ENCODE results near the gene USP47. TPM values are rescaled to one million over a fixed set of nuclear protein-coding genes. Genes with fewer than 3 reads are reported as not detected.

The USP47 gene
- total RNA-seq, 5 donors from 2014 or later (not counting 1 experiment from before 2014, with no cell fraction given): 49.3 to 77.6 (median 58.6) TPM

DNA sequence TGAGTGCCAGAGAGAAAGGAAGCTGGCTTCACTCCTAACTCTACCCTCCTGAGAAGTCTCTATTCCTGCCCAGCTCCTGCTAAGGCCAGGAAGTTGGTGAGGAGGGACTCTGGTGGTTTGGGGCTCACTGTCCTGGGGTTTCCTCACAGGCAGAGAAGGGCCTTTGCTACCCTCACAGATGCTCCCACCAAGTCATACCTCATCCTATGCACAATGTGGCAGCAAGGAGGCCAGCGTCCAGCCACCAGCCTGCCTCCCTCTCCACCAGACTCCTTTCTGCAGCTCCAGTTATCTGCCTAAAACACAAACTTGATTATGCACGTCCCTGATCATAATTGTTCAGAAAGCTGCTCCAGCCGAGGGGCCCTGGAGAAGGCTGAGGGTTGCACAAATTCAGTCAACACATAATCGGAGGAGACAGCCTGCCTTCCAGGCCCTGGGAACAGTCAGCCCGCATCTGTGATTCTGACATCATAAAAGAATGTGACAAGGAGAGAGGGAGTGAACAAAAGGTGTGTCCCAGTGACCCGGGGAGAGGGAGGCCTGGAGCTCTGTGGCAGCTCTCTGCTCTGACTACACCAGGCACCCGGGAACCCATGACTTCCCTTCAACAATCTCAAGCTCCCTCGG lies 137.8 kb downstream of the USP47 start:
- CTCF ChIA-PET: interaction anchor here in 1 of 2 donors (0.9 kb wide), 1 partner anchor 11 kb away, joined by 3 read pairs; no protein-coding TSS in a partner anchor

DNA sequence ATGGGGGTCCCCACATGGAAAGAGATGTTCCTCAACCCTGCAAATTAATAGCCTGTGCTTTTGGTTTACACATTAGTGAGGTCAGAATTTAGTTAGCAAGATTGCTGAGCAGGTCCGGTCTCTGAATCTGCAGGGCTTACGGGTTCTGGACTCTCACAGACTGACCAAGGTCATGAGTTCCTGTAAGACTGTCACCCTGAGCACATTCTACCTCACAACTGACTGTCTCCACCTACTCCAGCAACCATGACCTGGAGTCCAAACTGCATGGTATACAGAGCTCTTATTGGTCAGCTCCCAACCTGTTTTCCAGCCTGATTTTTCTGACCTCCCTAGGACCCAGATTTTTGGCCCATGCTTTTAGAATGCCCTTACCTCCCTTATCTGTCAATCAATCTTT lies 138.4 kb downstream of the USP47 start:
- Histone ChIP-seq H3K27ac (ENCODE audit: low read length) (no peak overlapping the region), H3K4me1 (ENCODE audit: control insufficient read depth in 1 of 2, extremely low read depth in 1 of 2, insufficient read depth in 2 of 2, low read length in 2 of 2) (peaks cover 0 to 3% of the 10 kb centered on the region in 2 experiments), H3K4me3 (ENCODE audit: control insufficient read depth in 1 of 2, extremely low read depth in 1 of 2, low read length in 1 of 2) (no peak overlapping the region), H3K36me3 (ENCODE audit: control insufficient read depth in 2 of 2, extremely low read depth in 1 of 2, insufficient read depth in 1 of 2, low read length in 1 of 2) (no peaks in the 10 kb centered on the region), H3K27me3 (replicated peaks in 1 of 2; ENCODE audit: control insufficient read depth in 2 of 2, extremely low read depth in 1 of 2, insufficient read depth in 2 of 2, low read length in 1 of 2) (peaks cover 0 to 24% of the 10 kb centered on the region in 2 experiments), H3K9me3 (no peaks in the 10 kb centered on the region)
- peaks cover 3 to 4% of the 10 kb centered on the region in 2 donors for H3K27me3 Mint-ChIP-seq
- 76% methylated on average over 2 of the region's 2 CpGs for WGBS (ENCODE audit: insufficient coverage)
- H3K36me3 Mint-ChIP-seq: no peaks in the 10 kb centered on the region
- no peaks in the 10 kb centered on the region for H3K9me3 Mint-ChIP-seq
- POLR2A ChIA-PET: no interaction called here
- DNase-seq: no peak
- ATAC-seq (replicated peaks in 1 of 4): no peak
- peaks cover 7 to 8% (median 7%) of the 10 kb centered on the region in 3 donors for H3K4me1 Mint-ChIP-seq
- CTCF ChIA-PET: no interaction called here
- no peak overlapping the region for H3K4me3 Mint-ChIP-seq
- H3K27ac Mint-ChIP-seq: no peak overlapping the region

More for the DNA sequence above, 137.8 kb downstream of the USP47 start:
- Histone ChIP-seq H3K36me3 (ENCODE audit: control insufficient read depth in 2 of 2, extremely low read depth in 1 of 2, insufficient read depth in 1 of 2, low read length in 1 of 2) (no peaks in the 10 kb centered on the region), H3K27me3 (replicated peaks in 1 of 2; ENCODE audit: control insufficient read depth in 2 of 2, extremely low read depth in 1 of 2, insufficient read depth in 2 of 2, low read length in 1 of 2) (peaks cover 0 to 24% of the 10 kb centered on the region in 2 experiments), H3K4me3 (ENCODE audit: control insufficient read depth in 1 of 2, extremely low read depth in 1 of 2, low read length in 1 of 2) (no peak overlapping the region), H3K9me3 (no peaks in the 10 kb centered on the region), H3K4me1 (ENCODE audit: control insufficient read depth in 1 of 2, extremely low read depth in 1 of 2, insufficient read depth in 2 of 2, low read length in 2 of 2) (peaks cover 0 to 6% of the 10 kb centered on the region in 2 experiments), H3K27ac (ENCODE audit: low read length) (no peak overlapping the region)
- Mint-ChIP-seq H3K36me3 (no peaks in the 10 kb centered on the region), H3K27ac (no peak overlapping the region), H3K4me1 (peaks cover 7 to 14% (median 13%) of the 10 kb centered on the region in 3 donors), H3K4me3 (no peak overlapping the region), H3K9me3 (no peaks in the 10 kb centered on the region), H3K27me3 (peaks cover 3 to 4% of the 10 kb centered on the region in 2 donors)
- no peak for DNase-seq
- no peak for ATAC-seq (replicated peaks in 1 of 4)
- POLR2A ChIA-PET: no interaction called here
- 82% methylated on average over 6 of the region's 8 CpGs for WGBS (ENCODE audit: insufficient coverage)

DNA sequence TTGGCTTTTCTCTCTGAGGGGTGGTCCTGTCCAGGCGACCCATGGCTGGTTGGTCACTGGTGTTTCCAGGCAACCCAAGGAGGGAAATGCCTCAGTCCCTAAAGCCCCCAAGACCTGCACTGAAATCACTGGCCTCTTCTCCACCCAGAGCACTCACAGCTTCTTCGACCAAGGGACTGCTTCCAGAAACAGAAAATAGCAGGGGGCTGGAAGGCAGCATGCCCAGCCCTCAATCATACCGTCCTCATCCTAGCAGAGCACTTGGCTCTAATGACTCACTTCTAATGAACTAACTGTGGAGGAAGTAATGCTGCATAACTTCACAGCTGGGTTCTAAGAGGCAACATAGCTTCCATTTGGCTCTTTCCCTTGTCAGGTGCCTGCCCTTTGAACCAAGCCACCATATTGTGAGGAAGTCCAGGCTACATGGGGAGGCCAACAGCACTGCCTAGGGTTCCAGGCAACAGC lies 139.1 kb downstream of the USP47 start:
- Histone ChIP-seq H3K27ac (ENCODE audit: low read length) (no peak overlapping the region), H3K36me3 (ENCODE audit: control insufficient read depth in 2 of 2, extremely low read depth in 1 of 2, insufficient read depth in 1 of 2, low read length in 1 of 2) (no peaks in the 10 kb centered on the region), H3K27me3 (replicated peaks in 1 of 2; ENCODE audit: control insufficient read depth in 2 of 2, extremely low read depth in 1 of 2, insufficient read depth in 2 of 2, low read length in 1 of 2) (peaks cover 0 to 24% of the 10 kb centered on the region in 2 experiments), H3K9me3 (no peaks in the 10 kb centered on the region), H3K4me3 (ENCODE audit: control insufficient read depth in 1 of 2, extremely low read depth in 1 of 2, low read length in 1 of 2) (no peak overlapping the region), H3K4me1 (ENCODE audit: control insufficient read depth in 1 of 2, extremely low read depth in 1 of 2, insufficient read depth in 2 of 2, low read length in 2 of 2) (no peaks in the 10 kb centered on the region)
- ATAC-seq (replicated peaks in 1 of 4) (no peak), DNase-seq (no peak)
- 86% methylated on average over 1 of the region's 3 CpGs for WGBS (ENCODE audit: insufficient coverage)
- Mint-ChIP-seq H3K4me3 (no peak overlapping the region), H3K9me3 (no peaks in the 10 kb centered on the region), H3K36me3 (no peaks in the 10 kb centered on the region), H3K4me1 (peaks cover 2 to 7% (median 2%) of the 10 kb centered on the region in 3 donors), H3K27ac (no peak overlapping the region), H3K27me3 (peaks cover 3 to 4% of the 10 kb centered on the region in 2 donors)
- CTCF ChIA-PET: interaction anchor here in 1 of 2 donors (0.5 kb wide), 1 partner anchor 234 kb away, joined by 4 read pairs; no protein-coding TSS in a partner anchor
- POLR2A ChIA-PET: no interaction called here

DNA sequence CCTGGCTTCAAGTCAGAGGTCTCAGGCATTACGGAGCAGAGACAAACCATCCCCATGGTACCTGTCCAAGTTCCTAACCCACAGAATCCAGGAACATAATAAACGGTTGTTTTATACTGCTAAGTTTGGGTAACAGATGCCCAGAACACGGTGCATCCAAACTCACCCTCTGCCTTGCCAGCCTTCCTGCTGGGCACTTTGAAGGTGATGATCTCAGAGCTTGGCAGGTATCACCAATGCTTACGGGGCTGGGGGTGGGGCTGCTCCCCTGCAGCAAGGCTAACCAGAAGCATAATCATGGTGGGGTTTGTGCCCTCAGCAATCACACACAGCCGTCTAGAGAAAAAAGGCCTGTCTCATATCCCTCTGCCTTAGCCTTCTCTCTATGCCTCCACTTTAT lies 139.6 kb downstream of the USP47 start:
- no peaks in the 10 kb centered on the region for H3K9me3 Mint-ChIP-seq
- Histone ChIP-seq H3K27ac (ENCODE audit: low read length) (no peak overlapping the region), H3K4me3 (ENCODE audit: control insufficient read depth in 1 of 2, extremely low read depth in 1 of 2, low read length in 1 of 2) (no peak overlapping the region), H3K4me1 (ENCODE audit: control insufficient read depth in 1 of 2, extremely low read depth in 1 of 2, insufficient read depth in 2 of 2, low read length in 2 of 2) (no peaks in the 10 kb centered on the region), H3K9me3 (no peaks in the 10 kb centered on the region), H3K36me3 (ENCODE audit: control insufficient read depth in 2 of 2, extremely low read depth in 1 of 2, insufficient read depth in 1 of 2, low read length in 1 of 2) (no peaks in the 10 kb centered on the region), H3K27me3 (replicated peaks in 1 of 2; ENCODE audit: control insufficient read depth in 2 of 2, extremely low read depth in 1 of 2, insufficient read depth in 2 of 2, low read length in 1 of 2) (peaks cover 0 to 24% of the 10 kb centered on the region in 2 experiments)
- CTCF ChIA-PET: interaction anchor here in 1 of 2 donors (0.5 kb wide), 1 partner anchor 234 kb away, joined by 4 read pairs; no protein-coding TSS in a partner anchor
- ATAC-seq (replicated peaks in 1 of 4) (no peak), DNase-seq (no peak)
- POLR2A ChIA-PET: no interaction called here
- no peaks in the 10 kb centered on the region for H3K36me3 Mint-ChIP-seq
- H3K4me3 Mint-ChIP-seq: no peak overlapping the region
- H3K27me3 Mint-ChIP-seq: peaks cover 3 to 4% of the 10 kb centered on the region in 2 donors
- peaks cover 0 to 7% (median 0%) of the 10 kb centered on the region in 3 donors for H3K4me1 Mint-ChIP-seq
- H3K27ac Mint-ChIP-seq: no peak overlapping the region
- 87% methylated on average over 5 of the region's 5 CpGs for WGBS (ENCODE audit: insufficient coverage)

DNA sequence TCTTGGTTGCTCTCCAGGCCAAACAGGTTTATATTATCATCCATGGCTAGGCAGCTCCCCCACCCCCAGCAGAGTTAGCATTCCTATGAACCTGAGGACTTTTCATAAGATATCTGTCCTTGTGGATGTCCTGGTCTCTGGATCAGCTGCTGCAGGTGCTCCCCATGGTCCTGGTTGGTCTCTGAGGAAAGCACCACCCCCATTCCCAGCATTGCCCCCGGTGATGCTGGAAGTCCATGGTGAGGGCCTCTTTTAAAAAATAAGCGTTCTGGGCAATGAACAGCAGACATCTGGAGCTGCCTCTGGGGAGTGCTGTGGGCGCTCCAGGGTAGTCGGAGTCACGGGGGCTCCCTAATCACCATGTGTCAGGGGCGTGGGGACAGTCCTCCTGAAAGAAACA lies 140.1 kb downstream of the USP47 start:
- no peak overlapping the region for H3K4me3 ChIP-seq (ENCODE audit: control insufficient read depth in 1 of 2, extremely low read depth in 1 of 2, low read length in 1 of 2)
- H3K4me1 ChIP-seq (ENCODE audit: control insufficient read depth in 1 of 2, extremely low read depth in 1 of 2, insufficient read depth in 2 of 2, low read length in 2 of 2): no peaks in the 10 kb centered on the region
- H3K27ac ChIP-seq (ENCODE audit: low read length): no peak overlapping the region
- Mint-ChIP-seq H3K4me3 (no peak overlapping the region), H3K27me3 (peaks cover 3 to 4% of the 10 kb centered on the region in 2 donors), H3K9me3 (no peaks in the 10 kb centered on the region), H3K4me1 (peaks cover 0 to 7% (median 0%) of the 10 kb centered on the region in 3 donors), H3K27ac (no peak overlapping the region), H3K36me3 (no peaks in the 10 kb centered on the region)
- 87% methylated on average over 5 of the region's 6 CpGs for WGBS (ENCODE audit: insufficient coverage)
- CTCF ChIA-PET: no interaction called here
- ATAC-seq (replicated peaks in 1 of 4) (no peak), DNase-seq (no peak)
- H3K9me3 ChIP-seq: no peaks in the 10 kb centered on the region
- POLR2A ChIA-PET: no interaction called here
- H3K27me3 ChIP-seq (replicated peaks in 1 of 2; ENCODE audit: control insufficient read depth in 2 of 2, extremely low read depth in 1 of 2, insufficient read depth in 2 of 2, low read length in 1 of 2): peaks cover 0 to 24% of the 10 kb centered on the region in 2 experiments
- no peaks in the 10 kb centered on the region for H3K36me3 ChIP-seq (ENCODE audit: control insufficient read depth in 2 of 2, extremely low read depth in 1 of 2, insufficient read depth in 1 of 2, low read length in 1 of 2)

DNA sequence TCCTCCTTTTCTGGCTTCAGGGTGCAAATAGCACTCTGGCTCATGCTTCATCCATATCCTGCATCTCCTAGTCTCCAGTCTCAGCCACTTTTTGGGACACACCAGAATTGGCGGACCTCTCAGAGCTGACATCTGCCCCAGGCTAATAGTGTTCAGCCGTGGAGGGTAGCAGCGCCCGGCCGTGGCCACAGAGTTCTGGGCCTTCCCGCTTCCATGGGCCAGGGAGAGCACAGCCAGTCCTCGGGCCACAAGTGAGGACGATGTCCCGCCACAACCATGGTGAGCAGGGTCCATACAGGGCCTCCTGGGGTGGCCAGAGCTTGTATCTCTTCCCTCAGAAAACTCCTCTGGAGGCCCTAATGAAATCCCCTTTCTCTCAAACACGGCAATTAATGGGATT lies 140.7 kb downstream of the USP47 start:
- Histone ChIP-seq H3K4me3 (ENCODE audit: control insufficient read depth in 1 of 2, extremely low read depth in 1 of 2, low read length in 1 of 2) (no peak overlapping the region), H3K9me3 (no peaks in the 10 kb centered on the region), H3K27me3 (replicated peaks in 1 of 2; ENCODE audit: control insufficient read depth in 2 of 2, extremely low read depth in 1 of 2, insufficient read depth in 2 of 2, low read length in 1 of 2) (peaks cover 0 to 24% of the 10 kb centered on the region in 2 experiments), H3K4me1 (ENCODE audit: control insufficient read depth in 1 of 2, extremely low read depth in 1 of 2, insufficient read depth in 2 of 2, low read length in 2 of 2) (peaks cover 0 to 2% of the 10 kb centered on the region in 2 experiments), H3K27ac (ENCODE audit: low read length) (no peak overlapping the region), H3K36me3 (ENCODE audit: control insufficient read depth in 2 of 2, extremely low read depth in 1 of 2, insufficient read depth in 1 of 2, low read length in 1 of 2) (no peaks in the 10 kb centered on the region)
- Mint-ChIP-seq H3K36me3 (no peaks in the 10 kb centered on the region), H3K4me1 (peaks cover 1 to 7% (median 1%) of the 10 kb centered on the region in 3 donors), H3K27ac (no peak overlapping the region), H3K4me3 (no peak overlapping the region), H3K9me3 (no peaks in the 10 kb centered on the region), H3K27me3 (peaks cover 3 to 4% of the 10 kb centered on the region in 2 donors)
- ChIA-PET POLR2A (no interaction called here), CTCF (interaction anchor here in 1 of 2 donors (0.6 kb wide), 1 partner anchor 1276 kb away, joined by 5 read pairs; no protein-coding TSS in a partner anchor)
- DNase-seq (no peak), ATAC-seq (replicated peaks in 1 of 4) (no peak)
- 92% methylated on average over 6 of the region's 10 CpGs for WGBS (ENCODE audit: insufficient coverage)
